Measurements from ENCODE around the gene TOX2. TPM values are rescaled to one million over a fixed set of nuclear protein-coding genes. Genes with fewer than 3 reads are reported as not detected.
A peak's percentile ranks its signal among the peaks of the same experiment; 100 is the strongest.

The TOX2 gene
- total and polyA plus RNA-seq, 2 of the 4 experiments (the other 2 are of a cell fraction), result 1.3 to 17.5 TPM

GRCh38 chr20:44035924-44036323 lies 121.3 kb downstream of the TOX2 start:
- DNase-seq (no peak), ATAC-seq (ENCODE audit: low read depth) (no peak)
- Histone ChIP-seq H3K79me1 (ENCODE audit: low read depth in 1 of 2, low read length in 2 of 2) (peaks cover 17 to 64% of the 10 kb centered on the region in 2 experiments), H2AK5ac (ENCODE audit: low read depth, low read length) (no peak overlapping the region), H2AFZ (replicated peaks; ENCODE audit: low read length, poor library complexity) (peak overlapping the region; percentile 5), H4K5ac (ENCODE audit: low read depth, low read length) (no peak overlapping the region), H3K14ac (replicated peaks; ENCODE audit: low read depth, low read length) (no peak overlapping the region), H4K20me1 (ENCODE audit: insufficient read depth, low read length) (peaks cover 9% of the 10 kb centered on the region; the same call in 1 of the 2 replicates), H3K4me1 (ENCODE audit: control insufficient read depth, insufficient read depth, low read length) (no peaks in the 10 kb centered on the region), H3K27me3 (ENCODE audit: control insufficient read depth, insufficient read depth, low read length) (no peaks in the 10 kb centered on the region), H4K8ac (ENCODE audit: low read depth in 2 of 2, low read length in 2 of 2) (no peak overlapping the region), H3K18ac (ENCODE audit: low read depth, low read length) (no peak overlapping the region), H2BK15ac (ENCODE audit: low read depth, low read length) (no peak overlapping the region), H3K9me1 (ENCODE audit: insufficient read depth, low read length) (peaks cover 23% of the 10 kb centered on the region), H4K91ac (ENCODE audit: insufficient read depth, low read depth, low read length) (no peak overlapping the region), H2BK20ac (ENCODE audit: low read depth, low read length) (no peak overlapping the region), H3K23ac (ENCODE audit: low read depth, low read length) (no peak overlapping the region), H3K4me2 (ENCODE audit: low read depth, low read length) (no peak overlapping the region), H2BK5ac (ENCODE audit: low read depth, low read length, poor library complexity, severe bottlenecking) (no peak overlapping the region), H2AK9ac (replicated peaks; ENCODE audit: low read depth, low read length, poor library complexity) (no peak overlapping the region), H3K4me3 (ENCODE audit: insufficient read depth, low read depth, low read length) (no peak overlapping the region), H3K27ac (ENCODE audit: insufficient read depth, low read length) (no peak overlapping the region), H3K4ac (ENCODE audit: low read depth, low read length) (no peak overlapping the region), H3K56ac (ENCODE audit: extremely low read depth, insufficient read depth, low read length) (no peak overlapping the region), H3K9me3 (ENCODE audit: control insufficient read depth, insufficient read depth, low read length) (no peaks in the 10 kb centered on the region), H3K36me3 (ENCODE audit: control insufficient read depth, insufficient read depth, low read length) (peaks cover 3% of the 10 kb centered on the region; the same call in 1 of the 2 replicates), H2BK120ac (ENCODE audit: low read depth, low read length) (no peak overlapping the region), H3K9ac (ENCODE audit: low read depth, low read length) (no peak overlapping the region)
- TF ChIP-seq NFE2L2 (IDR thresholded peaks at IDR 0.05; ENCODE audit: low read depth, low read length) (no peak), MXI1 (IDR thresholded peaks at IDR 0.05; ENCODE audit: borderline replicate concordance, low read depth, low read length) (no peak), CEBPB (IDR thresholded peaks at IDR 0.05; ENCODE audit: low read depth, low read length) (no peak), MAZ (IDR thresholded peaks at IDR 0.05; ENCODE audit: borderline replicate concordance, low read depth, low read length) (no peak), MAFK (IDR thresholded peaks at IDR 0.05; ENCODE audit: low read depth, low read length) (no peak), SMC3 (IDR thresholded peaks at IDR 0.05; ENCODE audit: low read depth, low read length) (no peak), USF2 (IDR thresholded peaks at IDR 0.05; ENCODE audit: low read depth, low read length) (no peak), RFX5 (IDR thresholded peaks at IDR 0.05; ENCODE audit: low read depth, low read length) (no peak), BHLHE40 (IDR thresholded peaks at IDR 0.05; ENCODE audit: low read depth, low read length) (no peak), RAD21 (IDR thresholded peaks at IDR 0.05; ENCODE audit: low read length) (no peak), RCOR1 (IDR thresholded peaks at IDR 0.05; ENCODE audit: insufficient replicate concordance, low read length) (no peak), CHD1 (IDR thresholded peaks at IDR 0.05; ENCODE audit: low read depth, low read length) (no peak), ELK1 (IDR thresholded peaks at IDR 0.05; ENCODE audit: borderline replicate concordance, low read depth, low read length) (no peak), FOS (IDR thresholded peaks at IDR 0.05; ENCODE audit: low read depth, low read length) (no peak)
- CTCF ChIA-PET, result no interaction called here
- POLR2A ChIA-PET (ENCODE audit: unreplicated experiment), result no interaction called here
- intact Hi-C loops (cut with micrococcal nuclease) (no loop called here), in situ Hi-C loops (cut with MboI; ENCODE audit: low sequenced_read_pairs) (no loop called here), dilution Hi-C loops (cut with HindIII; ENCODE audit: low sequenced_read_pairs, unreplicated experiment) (no loop called here)
- BruUV-seq (replicated peaks), result no TSS peak
- 82% methylated on average over 2 of the region's 8 CpGs; no CpG with 5 or more reads in 1 of the 2 experiments for WGBS, 2 experiments (ENCODE audit: extremely low coverage in 2 of 2, insufficient read length in 1 of 2)

Data from IMR-90 (cell line).